Measurements from ENCODE around the gene SWAP70. TPM values are rescaled to one million over a fixed set of nuclear protein-coding genes. Genes with fewer than 3 reads are reported as not detected.
A peak's percentile ranks its signal among the peaks of the same experiment; 100 is the strongest.

Gene SWAP70
- total and polyA plus RNA-seq, 2 of the 13 experiments (the other 11 are each of a cell fraction or from before 2014, with no cell fraction given), result 4.6 to 8.7 TPM

DNA sequence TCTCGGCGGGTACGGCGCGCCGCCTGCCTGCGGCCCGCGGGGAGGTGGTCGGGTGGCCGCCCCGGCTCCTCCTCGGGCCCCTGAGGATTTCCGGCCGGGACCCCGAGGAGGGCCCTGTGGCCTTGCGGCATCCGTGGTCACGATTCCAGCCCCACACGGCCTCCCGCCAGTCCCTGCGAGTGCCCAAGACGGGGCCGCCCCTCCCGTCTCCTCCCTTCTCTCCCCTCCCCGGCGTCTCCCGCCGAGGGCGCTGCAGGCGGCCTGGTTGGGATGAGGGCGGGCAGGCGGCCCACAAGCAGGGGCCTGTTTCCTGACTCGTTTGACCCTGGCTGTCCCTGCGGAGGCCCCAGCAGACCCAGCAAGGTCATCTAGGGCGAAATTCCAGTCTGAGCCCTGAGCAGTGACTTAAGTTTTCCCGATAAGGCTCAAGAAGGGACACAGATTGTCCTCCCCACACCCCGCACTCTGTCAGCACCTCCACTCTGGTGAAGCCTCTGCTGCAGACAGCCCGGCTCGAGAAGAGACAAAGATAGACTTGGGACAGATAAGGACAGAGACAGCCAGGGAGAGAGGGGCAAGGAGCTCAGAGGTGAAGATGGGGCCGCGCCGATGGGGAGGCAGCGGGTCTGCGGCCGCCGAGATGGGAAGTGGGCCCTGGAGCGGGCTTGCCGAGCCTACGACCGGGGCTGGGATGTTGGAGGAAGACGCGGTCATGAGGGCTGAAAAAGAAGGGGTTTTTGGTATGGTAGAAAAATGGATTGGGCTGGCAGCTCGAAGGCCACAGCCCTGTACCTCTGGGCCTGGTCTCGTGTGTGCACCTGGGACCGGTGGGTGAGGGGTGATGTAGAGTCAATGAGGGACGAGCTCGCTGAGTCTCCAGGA, 95.0 kb downstream of the SWAP70 start (continued):
- TF ChIP-seq, protein P1, sequence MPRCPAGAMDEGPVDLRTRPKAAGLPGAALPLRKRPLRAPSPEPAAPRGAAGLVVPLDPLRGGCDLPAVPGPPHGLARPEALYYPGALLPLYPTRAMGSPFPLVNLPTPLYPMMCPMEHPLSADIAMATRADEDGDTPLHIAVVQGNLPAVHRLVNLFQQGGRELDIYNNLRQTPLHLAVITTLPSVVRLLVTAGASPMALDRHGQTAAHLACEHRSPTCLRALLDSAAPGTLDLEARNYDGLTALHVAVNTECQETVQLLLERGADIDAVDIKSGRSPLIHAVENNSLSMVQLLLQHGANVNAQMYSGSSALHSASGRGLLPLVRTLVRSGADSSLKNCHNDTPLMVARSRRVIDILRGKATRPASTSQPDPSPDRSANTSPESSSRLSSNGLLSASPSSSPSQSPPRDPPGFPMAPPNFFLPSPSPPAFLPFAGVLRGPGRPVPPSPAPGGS (CRISPR knock-in tag; IDR thresholded peaks at IDR 0.05), result 0 out of 2 replicates have a peak, but pooled peaks have one; percentile 42
- TF ChIP-seq, protein P2, sequence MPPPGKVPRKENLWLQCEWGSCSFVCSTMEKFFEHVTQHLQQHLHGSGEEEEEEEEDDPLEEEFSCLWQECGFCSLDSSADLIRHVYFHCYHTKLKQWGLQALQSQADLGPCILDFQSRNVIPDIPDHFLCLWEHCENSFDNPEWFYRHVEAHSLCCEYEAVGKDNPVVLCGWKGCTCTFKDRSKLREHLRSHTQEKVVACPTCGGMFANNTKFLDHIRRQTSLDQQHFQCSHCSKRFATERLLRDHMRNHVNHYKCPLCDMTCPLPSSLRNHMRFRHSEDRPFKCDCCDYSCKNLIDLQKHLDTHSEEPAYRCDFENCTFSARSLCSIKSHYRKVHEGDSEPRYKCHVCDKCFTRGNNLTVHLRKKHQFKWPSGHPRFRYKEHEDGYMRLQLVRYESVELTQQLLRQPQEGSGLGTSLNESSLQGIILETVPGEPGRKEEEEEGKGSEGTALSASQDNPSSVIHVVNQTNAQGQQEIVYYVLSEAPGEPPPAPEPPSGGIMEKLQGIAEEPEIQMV (CRISPR knock-in tag; IDR thresholded peaks at IDR 0.05; ENCODE audit: low read depth), result no peak
- TF ChIP-seq PCBP1 (IDR thresholded peaks at IDR 0.05; ENCODE audit: borderline replicate concordance, low read depth, low read length), result no peak
- TF ChIP-seq ELF3 (CRISPR knock-in tag; IDR thresholded peaks at IDR 0.05), result peak; percentile 37; the same call in 1 of the 2 replicates
- TF ChIP-seq, protein P3, sequence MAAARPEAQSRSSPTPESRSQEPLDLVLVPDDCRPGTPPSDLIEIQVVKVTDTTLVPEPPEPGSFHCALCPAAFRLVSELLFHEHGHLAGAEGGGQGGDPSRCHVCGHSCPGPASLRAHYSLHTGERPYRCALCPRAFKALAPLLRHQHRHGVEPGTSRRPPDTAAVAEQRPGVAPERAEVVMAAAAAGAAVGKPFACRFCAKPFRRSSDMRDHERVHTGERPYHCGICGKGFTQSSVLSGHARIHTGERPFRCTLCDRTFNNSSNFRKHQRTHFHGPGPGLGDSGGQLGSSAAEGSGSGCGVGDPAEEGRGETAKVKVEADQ (CRISPR knock-in tag; IDR thresholded peaks at IDR 0.05; ENCODE audit: borderline replicate concordance), result 0 out of 2 replicates have a peak, but pooled peaks have one; percentile 3
- TF ChIP-seq ZNF496 (CRISPR knock-in tag; IDR thresholded peaks at IDR 0.05; ENCODE audit: insufficient replicate concordance), result no peak
- TF ChIP-seq, protein P4, sequence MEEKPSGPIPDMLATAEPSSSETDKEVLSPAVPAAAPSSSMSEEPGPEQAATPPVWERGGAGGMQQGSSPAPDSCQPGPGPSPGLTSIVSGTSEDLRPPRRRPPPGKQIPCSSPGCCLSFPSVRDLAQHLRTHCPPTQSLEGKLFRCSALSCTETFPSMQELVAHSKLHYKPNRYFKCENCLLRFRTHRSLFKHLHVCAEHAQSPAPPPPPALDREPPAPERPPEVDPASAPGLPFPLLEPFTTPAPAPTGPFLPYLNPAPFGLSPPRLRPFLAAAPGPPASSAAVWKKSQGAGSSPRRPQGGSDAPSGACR (CRISPR knock-in tag; IDR thresholded peaks at IDR 0.05), result no peak
- TF ChIP-seq, protein P5, sequence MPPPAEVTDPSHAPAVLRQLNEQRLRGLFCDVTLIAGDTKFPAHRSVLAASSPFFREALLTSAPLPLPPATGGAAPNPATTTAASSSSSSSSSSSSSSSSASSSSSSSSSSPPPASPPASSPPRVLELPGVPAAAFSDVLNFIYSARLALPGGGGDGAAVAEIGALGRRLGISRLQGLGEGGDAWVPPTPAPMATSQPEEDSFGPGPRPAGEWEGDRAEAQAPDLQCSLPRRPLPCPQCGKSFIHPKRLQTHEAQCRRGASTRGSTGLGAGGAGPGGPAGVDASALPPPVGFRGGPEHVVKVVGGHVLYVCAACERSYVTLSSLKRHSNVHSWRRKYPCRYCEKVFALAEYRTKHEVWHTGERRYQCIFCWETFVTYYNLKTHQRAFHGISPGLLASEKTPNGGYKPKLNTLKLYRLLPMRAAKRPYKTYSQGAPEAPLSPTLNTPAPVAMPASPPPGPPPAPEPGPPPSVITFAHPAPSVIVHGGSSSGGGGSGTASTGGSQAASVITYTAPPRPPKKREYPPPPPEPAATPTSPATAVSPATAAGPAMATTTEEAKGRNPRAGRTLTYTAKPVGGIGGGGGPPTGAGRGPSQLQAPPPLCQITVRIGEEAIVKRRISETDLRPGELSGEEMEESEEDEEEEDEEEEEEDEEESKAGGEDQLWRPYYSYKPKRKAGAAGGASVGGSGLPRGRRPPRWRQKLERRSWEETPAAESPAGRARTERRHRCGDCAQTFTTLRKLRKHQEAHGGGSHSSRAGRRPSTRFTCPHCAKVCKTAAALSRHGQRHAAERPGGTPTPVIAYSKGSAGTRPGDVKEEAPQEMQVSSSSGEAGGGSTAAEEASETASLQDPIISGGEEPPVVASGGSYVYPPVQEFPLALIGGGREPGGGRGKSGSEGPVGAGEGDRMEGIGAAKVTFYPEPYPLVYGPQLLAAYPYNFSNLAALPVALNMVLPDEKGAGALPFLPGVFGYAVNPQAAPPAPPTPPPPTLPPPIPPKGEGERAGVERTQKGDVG (CRISPR knock-in tag; IDR thresholded peaks at IDR 0.05; ENCODE audit: borderline replicate concordance), result 0 out of 2 replicates have a peak, but pooled peaks have one; percentile 56
- TF ChIP-seq, protein P6, sequence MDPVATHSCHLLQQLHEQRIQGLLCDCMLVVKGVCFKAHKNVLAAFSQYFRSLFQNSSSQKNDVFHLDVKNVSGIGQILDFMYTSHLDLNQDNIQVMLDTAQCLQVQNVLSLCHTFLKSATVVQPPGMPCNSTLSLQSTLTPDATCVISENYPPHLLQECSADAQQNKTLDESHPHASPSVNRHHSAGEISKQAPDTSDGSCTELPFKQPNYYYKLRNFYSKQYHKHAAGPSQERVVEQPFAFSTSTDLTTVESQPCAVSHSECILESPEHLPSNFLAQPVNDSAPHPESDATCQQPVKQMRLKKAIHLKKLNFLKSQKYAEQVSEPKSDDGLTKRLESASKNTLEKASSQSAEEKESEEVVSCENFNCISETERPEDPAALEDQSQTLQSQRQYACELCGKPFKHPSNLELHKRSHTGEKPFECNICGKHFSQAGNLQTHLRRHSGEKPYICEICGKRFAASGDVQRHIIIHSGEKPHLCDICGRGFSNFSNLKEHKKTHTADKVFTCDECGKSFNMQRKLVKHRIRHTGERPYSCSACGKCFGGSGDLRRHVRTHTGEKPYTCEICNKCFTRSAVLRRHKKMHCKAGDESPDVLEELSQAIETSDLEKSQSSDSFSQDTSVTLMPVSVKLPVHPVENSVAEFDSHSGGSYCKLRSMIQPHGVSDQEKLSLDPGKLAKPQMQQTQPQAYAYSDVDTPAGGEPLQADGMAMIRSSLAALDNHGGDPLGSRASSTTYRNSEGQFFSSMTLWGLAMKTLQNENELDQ (CRISPR knock-in tag; IDR thresholded peaks at IDR 0.05; ENCODE audit: borderline replicate concordance), result no peak
- TF ChIP-seq ESRRA (CRISPR knock-in tag; IDR thresholded peaks at IDR 0.05; ENCODE audit: low read depth), result peak; percentile 90
- TF ChIP-seq, protein P7, sequence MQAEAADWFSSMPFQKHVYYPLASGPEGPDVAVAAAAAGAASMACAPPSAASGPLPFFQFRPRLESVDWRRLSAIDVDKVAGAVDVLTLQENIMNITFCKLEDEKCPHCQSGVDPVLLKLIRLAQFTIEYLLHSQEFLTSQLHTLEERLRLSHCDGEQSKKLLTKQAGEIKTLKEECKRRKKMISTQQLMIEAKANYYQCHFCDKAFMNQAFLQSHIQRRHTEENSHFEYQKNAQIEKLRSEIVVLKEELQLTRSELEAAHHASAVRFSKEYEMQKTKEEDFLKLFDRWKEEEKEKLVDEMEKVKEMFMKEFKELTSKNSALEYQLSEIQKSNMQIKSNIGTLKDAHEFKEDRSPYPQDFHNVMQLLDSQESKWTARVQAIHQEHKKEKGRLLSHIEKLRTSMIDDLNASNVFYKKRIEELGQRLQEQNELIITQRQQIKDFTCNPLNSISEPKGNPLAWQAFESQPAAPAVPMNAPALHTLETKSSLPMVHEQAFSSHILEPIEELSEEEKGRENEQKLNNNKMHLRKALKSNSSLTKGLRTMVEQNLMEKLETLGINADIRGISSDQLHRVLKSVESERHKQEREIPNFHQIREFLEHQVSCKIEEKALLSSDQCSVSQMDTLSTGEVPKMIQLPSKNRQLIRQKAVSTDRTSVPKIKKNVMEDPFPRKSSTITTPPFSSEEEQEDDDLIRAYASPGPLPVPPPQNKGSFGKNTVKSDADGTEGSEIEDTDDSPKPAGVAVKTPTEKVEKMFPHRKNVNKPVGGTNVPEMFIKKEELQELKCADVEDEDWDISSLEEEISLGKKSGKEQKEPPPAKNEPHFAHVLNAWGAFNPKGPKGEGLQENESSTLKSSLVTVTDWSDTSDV (CRISPR knock-in tag; IDR thresholded peaks at IDR 0.05), result peak; percentile 35; the same call in 1 of the 2 replicates
- 0 out of 2 replicates have a peak, but pooled peaks have one; percentile 10 for TF ChIP-seq ZMYM3 (CRISPR knock-in tag; IDR thresholded peaks at IDR 0.05)
